Parathyroid adenoma (tissue), 2 donors: Measurements from ENCODE around the gene SLC39A11.

Experiments used
- H2AFZ ChIP-seq: fragments of 300-600 bp; sonication (generic); one replicate; pipeline ENCODE4 v1.7.0; 2017; ENCODE audit warnings: antibody characterized with exemption, mild to moderate bottlenecking
- H3K27ac ChIP-seq: fragments of 300-600 bp; sonication (generic); one replicate; pipeline ENCODE4 v1.7.0; 2017
- H3K27me3 ChIP-seq: fragments of 300-600 bp; sonication (generic); one replicate; pipeline ENCODE4 v1.7.0; 2017; ENCODE audit warnings: low read length; ENCODE audit not compliant: control insufficient read depth, insufficient read depth
- H3K36me3 ChIP-seq: fragments of 300-600 bp; sonication (generic); one replicate; pipeline ENCODE4 v1.7.0; 2017; ENCODE audit warnings: low read length; ENCODE audit not compliant: control insufficient read depth, insufficient read depth
- H3K4me1 ChIP-seq: fragments of 300-600 bp; sonication (generic); one replicate; pipeline ENCODE4 v1.7.0; 2017; ENCODE audit warnings: control low read depth
- H3K4me2 ChIP-seq: fragments of 300-600 bp; sonication (generic); one replicate; pipeline ENCODE4 v1.7.0; 2017; ENCODE audit warnings: low read length
- H3K4me3 ChIP-seq: fragments of 300-600 bp; sonication (generic); one replicate; pipeline ENCODE4 v1.7.0; 2017; ENCODE audit warnings: low read depth, low read length
- H3K79me2 ChIP-seq: fragments of 300-600 bp; sonication (generic); one replicate; pipeline ENCODE4 v1.7.0; 2017; ENCODE audit warnings: control low read depth
- H3K9ac ChIP-seq: fragments of 300-600 bp; sonication (generic); one replicate; pipeline ENCODE4 v1.7.0; 2017; ENCODE audit warnings: mild to moderate bottlenecking
- H3K9me3 ChIP-seq: fragments of 300-600 bp; sonication (generic); one replicate; pipeline ENCODE4 v1.7.0; 2017; ENCODE audit warnings: low read length; ENCODE audit not compliant: control insufficient read depth
- TF ChIP-seq, protein P1 (sequence below): fragments of 300-600 bp; sonication (generic); IDR thresholded peaks from one replicate; pipeline ENCODE4 v1.7.0; 2017; ENCODE audit warnings: antibody characterized with exemption, mild to moderate bottlenecking
- donor health status: primary hyperparathyroidism.

SLC39A11 gene

DNA sequence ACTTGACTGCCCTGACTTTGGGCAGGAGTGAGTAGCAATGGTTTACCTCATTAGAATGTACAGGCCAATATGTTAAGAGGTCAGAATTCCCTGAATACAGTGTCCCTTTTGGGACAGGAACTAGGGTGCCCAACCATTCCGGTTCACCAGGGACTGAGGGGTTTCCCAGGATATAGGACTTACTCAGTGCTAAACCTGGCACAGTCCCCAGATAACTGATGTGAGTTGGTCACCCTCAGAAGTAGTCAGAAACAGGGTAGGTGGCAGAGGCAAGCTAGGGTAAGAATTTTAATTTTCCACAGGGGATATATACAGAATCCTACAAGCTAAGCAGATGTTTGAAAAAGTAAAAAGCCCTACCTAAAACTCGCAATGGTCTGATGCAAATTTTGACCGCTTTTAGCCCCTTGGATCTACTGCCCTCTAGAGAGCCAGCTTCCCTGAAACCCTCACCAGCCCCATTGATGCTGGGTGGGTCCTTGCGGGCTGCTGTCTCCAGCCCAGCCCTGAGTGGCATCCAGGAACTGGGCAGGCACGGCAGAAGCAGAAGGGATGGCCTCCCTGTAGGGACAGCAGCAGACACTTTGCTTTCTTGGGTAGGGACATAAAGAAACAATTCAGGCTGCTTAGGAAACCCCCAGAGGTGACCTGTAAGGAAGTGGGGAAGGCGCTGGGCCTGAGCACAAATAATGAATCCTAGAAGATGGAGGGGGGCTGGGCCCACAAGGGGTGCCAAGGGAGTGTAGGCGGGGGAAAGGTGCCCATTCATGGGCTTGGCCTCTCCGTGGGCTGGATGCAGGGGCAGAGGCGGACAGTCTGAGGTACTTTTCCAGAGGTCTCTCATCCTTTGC is 434.8 kb downstream of the SLC39A11 start:
- H3K79me2 ChIP-seq, result no peaks in the 10 kb centered on the region
- TF ChIP-seq, protein P1, sequence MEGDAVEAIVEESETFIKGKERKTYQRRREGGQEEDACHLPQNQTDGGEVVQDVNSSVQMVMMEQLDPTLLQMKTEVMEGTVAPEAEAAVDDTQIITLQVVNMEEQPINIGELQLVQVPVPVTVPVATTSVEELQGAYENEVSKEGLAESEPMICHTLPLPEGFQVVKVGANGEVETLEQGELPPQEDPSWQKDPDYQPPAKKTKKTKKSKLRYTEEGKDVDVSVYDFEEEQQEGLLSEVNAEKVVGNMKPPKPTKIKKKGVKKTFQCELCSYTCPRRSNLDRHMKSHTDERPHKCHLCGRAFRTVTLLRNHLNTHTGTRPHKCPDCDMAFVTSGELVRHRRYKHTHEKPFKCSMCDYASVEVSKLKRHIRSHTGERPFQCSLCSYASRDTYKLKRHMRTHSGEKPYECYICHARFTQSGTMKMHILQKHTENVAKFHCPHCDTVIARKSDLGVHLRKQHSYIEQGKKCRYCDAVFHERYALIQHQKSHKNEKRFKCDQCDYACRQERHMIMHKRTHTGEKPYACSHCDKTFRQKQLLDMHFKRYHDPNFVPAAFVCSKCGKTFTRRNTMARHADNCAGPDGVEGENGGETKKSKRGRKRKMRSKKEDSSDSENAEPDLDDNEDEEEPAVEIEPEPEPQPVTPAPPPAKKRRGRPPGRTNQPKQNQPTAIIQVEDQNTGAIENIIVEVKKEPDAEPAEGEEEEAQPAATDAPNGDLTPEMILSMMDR, result no peak
- H3K36me3 ChIP-seq, result no peaks in the 10 kb centered on the region
- no peaks in the 10 kb centered on the region for H3K4me1 ChIP-seq
- no peaks in the 10 kb centered on the region for H3K9me3 ChIP-seq
- H3K9ac ChIP-seq, result no peak overlapping the region
- H3K4me3 ChIP-seq, result no peak overlapping the region
- H3K4me2 ChIP-seq, result no peak overlapping the region
- no peak overlapping the region for H2AFZ ChIP-seq
- no peaks in the 10 kb centered on the region for H3K27me3 ChIP-seq
- H3K27ac ChIP-seq, result no peak overlapping the region

- H3K27me3 ChIP-seq, result no peaks in the 10 kb centered on the region
- no peaks in the 10 kb centered on the region for H3K4me1 ChIP-seq
- H3K4me3 ChIP-seq, result no peak overlapping the region
- H3K9me3 ChIP-seq, result no peaks in the 10 kb centered on the region
- TF ChIP-seq, protein P1, result no peak
- H3K27ac ChIP-seq, result no peak overlapping the region
- no peak overlapping the region for H3K4me2 ChIP-seq
- H3K9ac ChIP-seq, result no peak overlapping the region
- no peaks in the 10 kb centered on the region for H3K79me2 ChIP-seq
- no peaks in the 10 kb centered on the region for H3K36me3 ChIP-seq
- H2AFZ ChIP-seq, result no peak overlapping the region
Observed at GRCh38 chr17:72656130-72656763, 436.2 kb downstream of the SLC39A11 start.

GRCh38 chr17:72654706-72655105 is 437.8 kb downstream of the SLC39A11 start:
- TF ChIP-seq, protein P1, result no peak
- H3K9ac ChIP-seq, result no peak overlapping the region
- no peak overlapping the region for H3K27ac ChIP-seq

DNA sequence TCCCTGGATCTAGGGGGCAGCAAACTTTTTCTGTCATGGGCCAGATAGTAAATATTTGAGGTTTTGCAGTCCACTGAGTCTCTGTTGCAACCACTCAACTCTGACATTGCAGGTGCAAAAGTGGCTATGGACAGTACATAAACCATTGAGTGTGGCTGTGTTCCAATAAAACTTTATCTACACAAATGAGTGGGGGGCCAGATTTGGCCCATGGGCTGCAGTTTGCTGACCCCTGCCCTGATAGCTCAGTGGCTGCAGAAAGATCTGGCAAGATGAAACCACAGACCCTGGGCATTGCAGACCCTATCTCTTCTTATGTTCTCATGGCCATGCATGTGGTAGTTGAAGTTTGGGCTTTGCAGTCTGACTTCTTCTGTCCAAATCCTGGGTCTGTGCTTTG is 440.5 kb downstream of the SLC39A11 start:
- Histone ChIP-seq H3K27ac (no peak overlapping the region), H3K27me3 (no peaks in the 10 kb centered on the region), H3K36me3 (no peaks in the 10 kb centered on the region), H3K4me2 (no peak overlapping the region), H3K4me3 (no peak overlapping the region), H3K9ac (no peak overlapping the region), H3K79me2 (no peaks in the 10 kb centered on the region), H2AFZ (no peak overlapping the region), H3K4me1 (no peaks in the 10 kb centered on the region), H3K9me3 (no peaks in the 10 kb centered on the region)
- TF ChIP-seq, protein P1, result no peak

More at GRCh38 chr17:72654706-72655105, 437.8 kb downstream of the SLC39A11 start:
- Histone ChIP-seq H2AFZ (no peak overlapping the region), H3K79me2 (no peaks in the 10 kb centered on the region), H3K36me3 (no peaks in the 10 kb centered on the region), H3K9me3 (no peaks in the 10 kb centered on the region), H3K4me1 (no peaks in the 10 kb centered on the region), H3K27me3 (no peaks in the 10 kb centered on the region), H3K4me3 (no peak overlapping the region), H3K4me2 (no peak overlapping the region)
